ENCODE results near the gene ABTB2. TPM values are rescaled to one million over a fixed set of nuclear protein-coding genes. Genes with fewer than 3 reads are reported as not detected.

ABTB2 gene
- polyA plus RNA-seq, 1 donor from 2014 or later: 0.68 TPM

DNA sequence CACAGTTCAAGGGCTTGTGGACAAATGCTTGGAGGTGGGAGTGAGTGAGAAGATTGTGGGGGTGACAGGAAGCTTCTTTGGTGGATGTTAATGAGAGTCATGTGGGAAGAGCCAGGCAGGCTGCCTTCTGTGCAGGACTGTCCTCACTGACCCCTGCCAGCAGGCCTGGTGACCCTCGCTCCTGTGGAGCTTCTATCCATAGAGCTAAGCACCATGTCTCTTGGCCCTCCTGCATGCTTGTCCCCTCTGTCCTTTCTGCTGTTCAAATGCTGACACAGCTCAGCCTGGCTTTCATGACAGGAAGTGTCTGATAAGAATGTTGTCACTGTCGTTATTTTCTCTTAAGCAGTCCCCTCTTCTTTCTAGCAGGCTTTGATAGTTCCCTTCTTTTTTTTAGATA lies 214.8 kb downstream of the ABTB2 start:
- no peak overlapping the region for H3K4me3 ChIP-seq (ENCODE audit: low read length)
- no peak overlapping the region for H2AFZ ChIP-seq (ENCODE audit: low read depth, low read length)
- no peaks in the 10 kb centered on the region for H4K20me1 ChIP-seq (ENCODE audit: insufficient read depth)
- H3K4me2 ChIP-seq (ENCODE audit: low read length): no peak overlapping the region
- H3K27ac ChIP-seq (ENCODE audit: low read length): no peak overlapping the region
- no peaks in the 10 kb centered on the region for H3K9me3 ChIP-seq (ENCODE audit: low read length)
- H3K36me3 ChIP-seq (ENCODE audit: insufficient read depth, low read length): peaks cover 14% of the 10 kb centered on the region
- no peaks in the 10 kb centered on the region for H3K27me3 ChIP-seq (ENCODE audit: insufficient read depth, low read depth, low read length)
- H3K79me2 ChIP-seq (replicated peaks; ENCODE audit: insufficient read depth, low read length): no peaks in the 10 kb centered on the region
- no peak for TF ChIP-seq POLR2AphosphoS5 (IDR thresholded peaks at IDR 0.05)
- TF ChIP-seq, protein P1, sequence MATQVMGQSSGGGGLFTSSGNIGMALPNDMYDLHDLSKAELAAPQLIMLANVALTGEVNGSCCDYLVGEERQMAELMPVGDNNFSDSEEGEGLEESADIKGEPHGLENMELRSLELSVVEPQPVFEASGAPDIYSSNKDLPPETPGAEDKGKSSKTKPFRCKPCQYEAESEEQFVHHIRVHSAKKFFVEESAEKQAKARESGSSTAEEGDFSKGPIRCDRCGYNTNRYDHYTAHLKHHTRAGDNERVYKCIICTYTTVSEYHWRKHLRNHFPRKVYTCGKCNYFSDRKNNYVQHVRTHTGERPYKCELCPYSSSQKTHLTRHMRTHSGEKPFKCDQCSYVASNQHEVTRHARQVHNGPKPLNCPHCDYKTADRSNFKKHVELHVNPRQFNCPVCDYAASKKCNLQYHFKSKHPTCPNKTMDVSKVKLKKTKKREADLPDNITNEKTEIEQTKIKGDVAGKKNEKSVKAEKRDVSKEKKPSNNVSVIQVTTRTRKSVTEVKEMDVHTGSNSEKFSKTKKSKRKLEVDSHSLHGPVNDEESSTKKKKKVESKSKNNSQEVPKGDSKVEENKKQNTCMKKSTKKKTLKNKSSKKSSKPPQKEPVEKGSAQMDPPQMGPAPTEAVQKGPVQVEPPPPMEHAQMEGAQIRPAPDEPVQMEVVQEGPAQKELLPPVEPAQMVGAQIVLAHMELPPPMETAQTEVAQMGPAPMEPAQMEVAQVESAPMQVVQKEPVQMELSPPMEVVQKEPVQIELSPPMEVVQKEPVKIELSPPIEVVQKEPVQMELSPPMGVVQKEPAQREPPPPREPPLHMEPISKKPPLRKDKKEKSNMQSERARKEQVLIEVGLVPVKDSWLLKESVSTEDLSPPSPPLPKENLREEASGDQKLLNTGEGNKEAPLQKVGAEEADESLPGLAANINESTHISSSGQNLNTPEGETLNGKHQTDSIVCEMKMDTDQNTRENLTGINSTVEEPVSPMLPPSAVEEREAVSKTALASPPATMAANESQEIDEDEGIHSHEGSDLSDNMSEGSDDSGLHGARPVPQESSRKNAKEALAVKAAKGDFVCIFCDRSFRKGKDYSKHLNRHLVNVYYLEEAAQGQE (IDR thresholded peaks at IDR 0.05; ENCODE audit: borderline replicate concordance): no peak
- TF ChIP-seq RAD21 (conservative IDR thresholded peaks at IDR 0.05): no peak
- TF ChIP-seq SMC3 (conservative IDR thresholded peaks at IDR 0.05; ENCODE audit: poor library complexity): no peak
- no peak for TF ChIP-seq EP300 (conservative IDR thresholded peaks at IDR 0.05; ENCODE audit: poor library complexity, severe bottlenecking)
- TF ChIP-seq TAF1 (IDR thresholded peaks at IDR 0.05; ENCODE audit: low read depth): no peak
- TF ChIP-seq, protein P2, sequence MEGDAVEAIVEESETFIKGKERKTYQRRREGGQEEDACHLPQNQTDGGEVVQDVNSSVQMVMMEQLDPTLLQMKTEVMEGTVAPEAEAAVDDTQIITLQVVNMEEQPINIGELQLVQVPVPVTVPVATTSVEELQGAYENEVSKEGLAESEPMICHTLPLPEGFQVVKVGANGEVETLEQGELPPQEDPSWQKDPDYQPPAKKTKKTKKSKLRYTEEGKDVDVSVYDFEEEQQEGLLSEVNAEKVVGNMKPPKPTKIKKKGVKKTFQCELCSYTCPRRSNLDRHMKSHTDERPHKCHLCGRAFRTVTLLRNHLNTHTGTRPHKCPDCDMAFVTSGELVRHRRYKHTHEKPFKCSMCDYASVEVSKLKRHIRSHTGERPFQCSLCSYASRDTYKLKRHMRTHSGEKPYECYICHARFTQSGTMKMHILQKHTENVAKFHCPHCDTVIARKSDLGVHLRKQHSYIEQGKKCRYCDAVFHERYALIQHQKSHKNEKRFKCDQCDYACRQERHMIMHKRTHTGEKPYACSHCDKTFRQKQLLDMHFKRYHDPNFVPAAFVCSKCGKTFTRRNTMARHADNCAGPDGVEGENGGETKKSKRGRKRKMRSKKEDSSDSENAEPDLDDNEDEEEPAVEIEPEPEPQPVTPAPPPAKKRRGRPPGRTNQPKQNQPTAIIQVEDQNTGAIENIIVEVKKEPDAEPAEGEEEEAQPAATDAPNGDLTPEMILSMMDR (IDR thresholded peaks at IDR 0.05; ENCODE audit: poor library complexity, severe bottlenecking): no peak
- no peak for TF ChIP-seq EZH2 (IDR thresholded peaks at IDR 0.05; ENCODE audit: borderline replicate concordance, insufficient read depth, low read length, poor library complexity, severe bottlenecking)
- TF ChIP-seq MXI1 (conservative IDR thresholded peaks at IDR 0.05; ENCODE audit: poor library complexity, severe bottlenecking): no peak
- no peaks in the 10 kb centered on the region for H3F3A ChIP-seq (ENCODE audit: insufficient read depth, low read length, poor library complexity, severe bottlenecking)
- no peaks in the 10 kb centered on the region for H3K9me2 ChIP-seq (ENCODE audit: insufficient read depth, low read length)
- H3K9ac ChIP-seq (ENCODE audit: low read length): no peak overlapping the region

DNA sequence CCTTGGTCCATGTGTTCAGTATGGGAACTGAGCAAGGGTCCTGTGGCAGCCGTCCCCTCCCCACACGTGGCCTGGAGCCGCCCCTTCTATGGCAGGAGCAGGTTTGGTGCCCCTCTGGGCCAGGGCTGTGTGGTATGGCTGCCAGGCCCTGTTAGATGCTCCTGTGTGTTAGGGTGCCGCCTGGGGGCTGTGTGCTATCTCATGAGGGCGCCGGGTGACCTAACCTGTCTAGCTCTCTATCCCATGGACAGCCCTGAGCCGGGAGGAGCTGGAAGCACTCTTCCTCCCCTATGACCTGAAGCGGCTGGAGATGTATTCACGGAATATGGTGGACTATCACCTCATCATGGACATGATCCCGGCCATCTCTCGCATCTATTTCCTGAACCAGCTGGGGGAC lies 217.7 kb downstream of the ABTB2 start:
- Histone ChIP-seq H3K4me3 (ENCODE audit: low read length) (no peak overlapping the region), H3K9me3 (ENCODE audit: low read length) (no peaks in the 10 kb centered on the region), H3K79me2 (replicated peaks; ENCODE audit: insufficient read depth, low read length) (no peaks in the 10 kb centered on the region), H3F3A (ENCODE audit: insufficient read depth, low read length, poor library complexity, severe bottlenecking) (no peaks in the 10 kb centered on the region), H4K20me1 (ENCODE audit: insufficient read depth) (no peaks in the 10 kb centered on the region), H3K9ac (ENCODE audit: low read length) (no peak overlapping the region), H3K27ac (ENCODE audit: low read length) (no peak overlapping the region), H3K27me3 (ENCODE audit: insufficient read depth, low read depth, low read length) (no peaks in the 10 kb centered on the region), H3K4me2 (ENCODE audit: low read length) (no peak overlapping the region), H2AFZ (ENCODE audit: low read depth, low read length) (no peak overlapping the region), H3K9me2 (ENCODE audit: insufficient read depth, low read length) (no peaks in the 10 kb centered on the region), H3K36me3 (ENCODE audit: insufficient read depth, low read length) (peaks cover 20% of the 10 kb centered on the region)
- no peak for TF ChIP-seq TAF1 (IDR thresholded peaks at IDR 0.05; ENCODE audit: low read depth)
- no peak for TF ChIP-seq EZH2 (IDR thresholded peaks at IDR 0.05; ENCODE audit: borderline replicate concordance, insufficient read depth, low read length, poor library complexity, severe bottlenecking)

DNA sequence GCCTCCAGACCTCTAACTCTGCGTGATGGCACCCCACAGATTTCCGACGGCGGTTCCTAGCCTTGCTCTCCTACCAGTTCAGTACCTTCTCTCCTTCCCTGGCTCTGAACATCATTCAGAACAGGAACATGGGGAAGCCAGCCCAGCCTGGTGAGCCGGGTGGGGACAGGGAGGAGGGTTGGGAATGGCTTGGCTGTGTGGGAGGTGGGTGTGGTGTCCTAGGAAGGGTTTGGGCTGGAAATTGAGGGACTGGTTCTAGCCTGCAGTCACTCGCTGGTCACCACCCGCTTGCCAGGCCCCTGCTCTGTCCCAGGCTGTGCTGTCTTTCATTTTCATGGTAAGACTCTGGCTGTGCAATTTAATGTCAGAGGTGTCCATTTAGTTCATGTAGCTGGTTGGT lies 218.5 kb downstream of the ABTB2 start:
- H3F3A ChIP-seq (ENCODE audit: insufficient read depth, low read length, poor library complexity, severe bottlenecking): no peaks in the 10 kb centered on the region
- no peak overlapping the region for H2AFZ ChIP-seq (ENCODE audit: low read depth, low read length)
- H3K9me2 ChIP-seq (ENCODE audit: insufficient read depth, low read length): no peaks in the 10 kb centered on the region
- H3K4me3 ChIP-seq (ENCODE audit: low read length): no peak overlapping the region
- peaks cover 20% of the 10 kb centered on the region for H3K36me3 ChIP-seq (ENCODE audit: insufficient read depth, low read length)
- H3K27ac ChIP-seq (ENCODE audit: low read length): no peak overlapping the region
- no peak for TF ChIP-seq RAD21 (conservative IDR thresholded peaks at IDR 0.05)
- no peaks in the 10 kb centered on the region for H3K27me3 ChIP-seq (ENCODE audit: insufficient read depth, low read depth, low read length)
- H4K20me1 ChIP-seq (ENCODE audit: insufficient read depth): no peaks in the 10 kb centered on the region
- H3K9me3 ChIP-seq (ENCODE audit: low read length): no peaks in the 10 kb centered on the region
- no peak overlapping the region for H3K4me2 ChIP-seq (ENCODE audit: low read length)
- H3K9ac ChIP-seq (ENCODE audit: low read length): no peak overlapping the region
- H3K79me2 ChIP-seq (replicated peaks; ENCODE audit: insufficient read depth, low read length): no peaks in the 10 kb centered on the region

Measured in neural cell (in vitro differentiated cells).